ENCODE measurements around the gene FCHO2. TPM values are rescaled to one million over a fixed set of nuclear protein-coding genes. Genes with fewer than 3 reads are reported as not detected.

The FCHO2 gene
- total RNA-seq, 1 experiment from 2014 or later: 5.8 TPM

GRCh38 chr5:73019766-73020165 lies 63.9 kb downstream of the FCHO2 start:
- Histone ChIP-seq H4K5ac (ENCODE audit: insufficient read length, low read depth, low read length) (no peak overlapping the region), H3K27me3 (ENCODE audit: insufficient read depth, low read length) (no peaks in the 10 kb centered on the region), H2AK5ac (ENCODE audit: insufficient read length, low read length) (no peak overlapping the region), H3K27ac (ENCODE audit: insufficient read length, low read depth, low read length) (no peak overlapping the region), H4K8ac (replicated peaks; ENCODE audit: insufficient read length, low read depth, low read length) (no peak overlapping the region), H3K79me1 (ENCODE audit: insufficient read depth, low read depth, low read length, poor library complexity, severe bottlenecking) (no peaks in the 10 kb centered on the region), H4K20me1 (ENCODE audit: control insufficient read depth, insufficient read depth, insufficient read length) (no peaks in the 10 kb centered on the region), H3K56ac (ENCODE audit: insufficient read length, low read depth, low read length) (no peak overlapping the region), H3K79me2 (ENCODE audit: insufficient read depth, low read length) (no peaks in the 10 kb centered on the region), H2BK15ac (ENCODE audit: low read depth, low read length) (no peak overlapping the region), H2BK20ac (ENCODE audit: low read depth, low read length, poor library complexity, severe bottlenecking) (no peak overlapping the region), H4K91ac (ENCODE audit: insufficient read length, low read depth, low read length) (no peak overlapping the region), H3K9ac (ENCODE audit: extremely low read depth, insufficient read length, low read length) (no peak overlapping the region), H2BK5ac (ENCODE audit: insufficient read length, low read length) (no peak overlapping the region), H3K14ac (ENCODE audit: insufficient read depth, low read length) (no peak overlapping the region), H3K23me2 (ENCODE audit: insufficient read length, low read depth, low read length, poor library complexity, severe bottlenecking) (no peaks in the 10 kb centered on the region), H2AFZ (ENCODE audit: low read length) (no peak overlapping the region), H3K18ac (ENCODE audit: insufficient read length, low read depth, low read length) (no peak overlapping the region), H3K23ac (ENCODE audit: insufficient read length, low read depth, low read length) (no peak overlapping the region), H3K9me3 (ENCODE audit: control insufficient read depth, low read depth, low read length) (no peaks in the 10 kb centered on the region), H3K4me1 (ENCODE audit: insufficient read depth, low read length) (no peaks in the 10 kb centered on the region), H2BK12ac (ENCODE audit: insufficient read length, low read depth, low read length) (no peak overlapping the region), H3K4ac (ENCODE audit: low read depth, low read length) (no peak overlapping the region), H3T11ph (ENCODE audit: low read length) (no peak overlapping the region), H3K4me2 (ENCODE audit: insufficient read depth, insufficient read length, low read length) (no peak overlapping the region), H2BK120ac (ENCODE audit: low read depth, low read length, poor library complexity, severe bottlenecking) (no peak overlapping the region)
- Mint-ChIP-seq H3K9me3 (no peaks in the 10 kb centered on the region), H3K4me1 (no peaks in the 10 kb centered on the region), H3K36me3 (ENCODE audit: insufficient read depth in 1 of 3, low read depth in 3 of 3) (0 out of 7 replicates have a peak, but pooled peaks cover 0 to under 1% (median 0%) of the 10 kb centered on the region in 3 experiments), H3K27ac (no peak overlapping the region), H3K27me3 (ENCODE audit: low read depth) (no peaks in the 10 kb centered on the region), H3K4me3 (no peak overlapping the region)
- no peak for TF ChIP-seq CTCF (conservative IDR thresholded peaks at IDR 0.05)
- no CpG with 5 or more reads among the region's 2 CpGs for WGBS (ENCODE audit: extremely low coverage, insufficient read length, low lambda C conversion rate)
- DNase-seq: no peak
